ENCODE measurements around the gene FYCO1. TPM values are rescaled to one million over a fixed set of nuclear protein-coding genes. Genes with fewer than 3 reads are reported as not detected.

FYCO1 gene
- total and polyA plus RNA-seq, 9 of the 15 experiments (the other 6 are each of a cell fraction or from before 2014, with no cell fraction given), result 2.1 to 13.8 (median 7.4) TPM

GRCh38 chr3:45983770-45984169, 11.9 kb downstream of the FYCO1 start:
- Histone ChIP-seq H3K9me1 (ENCODE audit: control insufficient read depth, insufficient read depth, low read length) (peaks cover 7% of the 10 kb centered on the region), H3K4me1 (replicated peaks in 1 of 2; ENCODE audit: control insufficient read depth in 2 of 2, insufficient read depth in 2 of 2, low read length in 2 of 2) (peaks cover 0 to 41% of the 10 kb centered on the region in 2 experiments; a peak in 4 of 5 replicates), H3K4me2 (ENCODE audit: insufficient read depth, low read length) (no peak overlapping the region), H3K4me3 (no peak overlapping the region), H3K9me3 (replicated peaks; ENCODE audit: control insufficient read depth, insufficient read depth, low read depth, low read length) (no peaks in the 10 kb centered on the region), H3K79me2 (ENCODE audit: control insufficient read depth, insufficient read depth, low read length) (peaks cover 30% of the 10 kb centered on the region), H3K27me3 (ENCODE audit: control insufficient read depth in 2 of 2, insufficient read depth in 2 of 2, low read length in 2 of 2) (no peaks in the 10 kb centered on the region), H3K9ac (ENCODE audit: insufficient read depth in 1 of 2, low read depth in 2 of 2, low read length in 2 of 2) (no peak overlapping the region), H4K20me1 (replicated peaks; ENCODE audit: control insufficient read depth, insufficient read depth, low read length) (peaks cover 20% of the 10 kb centered on the region), H2AFZ (ENCODE audit: low read depth, low read length) (no peak overlapping the region), H3K27ac (ENCODE audit: extremely low read depth, low read depth, low read length) (no peak overlapping the region), H3K36me3 (ENCODE audit: control insufficient read depth, insufficient read depth, low read length) (peaks cover 62% of the 10 kb centered on the region)
- ChIA-PET CTCF (ENCODE audit: low intra/inter-chr PET ratio) (no interaction called here), POLR2A (interaction anchor here (0.6 to 1.7 kb wide), 6 partner anchors 7 to 17 kb away, joined by 3 to 5 read pairs (median 4); no protein-coding TSS in a partner anchor)
- intact Hi-C loops (cut with micrococcal nuclease) (no loop called here), in situ Hi-C loops (cut with MboI) (no loop called here)
- BruUV-seq (replicated peaks), result no TSS peak
- TF ChIP-seq CBFA2T3 (IDR thresholded peaks at IDR 0.05), result 0 out of 2 replicates have a peak, but pooled peaks have one; percentile 14
- TF ChIP-seq, protein P1, sequence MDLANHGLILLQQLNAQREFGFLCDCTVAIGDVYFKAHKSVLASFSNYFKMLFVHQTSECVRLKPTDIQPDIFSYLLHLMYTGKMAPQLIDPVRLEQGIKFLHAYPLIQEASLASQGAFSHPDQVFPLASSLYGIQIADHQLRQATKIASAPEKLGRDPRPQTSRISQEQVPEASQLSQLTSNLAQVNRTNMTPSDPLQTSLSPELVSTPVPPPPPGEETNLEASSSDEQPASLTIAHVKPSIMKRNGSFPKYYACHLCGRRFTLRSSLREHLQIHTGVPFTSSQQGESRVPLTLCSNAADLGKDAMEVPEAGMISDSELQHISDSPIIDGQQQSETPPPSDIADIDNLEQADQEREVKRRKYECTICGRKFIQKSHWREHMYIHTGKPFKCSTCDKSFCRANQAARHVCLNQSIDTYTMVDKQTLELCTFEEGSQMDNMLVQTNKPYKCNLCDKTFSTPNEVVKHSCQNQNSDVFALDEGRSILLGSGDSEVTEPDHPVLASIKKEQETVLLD (IDR thresholded peaks at IDR 0.05), result no peak
- no peak for ATAC-seq
- no peak for DNase-seq (ENCODE audit: extremely low read depth in 1 of 4, low spot score in 3 of 4)
- WGBS (ENCODE audit: insufficient coverage, low coverage, missing lambda C conversion rate), result 77% methylated on average over 3 of the region's 3 CpGs
- no peak for FAIRE-seq

DNA sequence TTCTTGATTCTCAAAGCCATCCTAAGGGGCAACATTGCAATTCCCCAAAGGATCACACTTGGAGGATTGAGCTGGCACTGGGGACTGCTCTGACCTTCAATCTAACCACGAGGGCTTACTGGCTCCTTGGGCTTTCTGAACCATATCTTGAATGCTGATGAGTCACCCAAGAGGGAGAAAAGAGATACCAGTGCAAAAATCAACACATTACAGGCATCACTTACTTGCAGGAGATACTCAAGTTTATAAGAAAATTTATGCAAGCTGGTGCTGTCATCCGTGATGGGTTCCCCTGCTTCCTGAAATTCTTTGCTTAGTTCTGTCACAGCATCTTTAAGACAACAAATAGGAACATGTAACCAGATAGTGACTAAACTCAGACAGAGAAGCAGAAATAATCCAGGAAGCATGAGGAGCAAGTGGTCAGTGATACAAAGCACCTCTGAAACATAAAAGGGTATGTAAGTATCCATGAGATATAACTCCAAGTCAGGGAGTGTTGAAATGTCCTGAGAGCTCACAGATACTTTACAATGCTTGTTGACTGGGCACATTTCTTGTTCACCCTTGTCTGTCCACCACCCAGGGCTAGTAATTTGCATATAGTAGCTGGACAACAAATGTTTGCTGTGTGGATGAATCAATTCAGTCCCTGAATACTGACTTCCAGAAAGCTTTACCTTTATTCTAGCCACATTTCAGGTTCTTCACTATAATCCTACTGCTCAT, 14.1 kb downstream of the FYCO1 start:
- ATAC-seq, result peak; percentile 57; the same call in 2 of the 3 replicates
- Histone ChIP-seq H4K20me1 (replicated peaks; ENCODE audit: control insufficient read depth, insufficient read depth, low read length) (peaks cover 14% of the 10 kb centered on the region; the same call in 1 of the 2 replicates), H3K9me1 (ENCODE audit: control insufficient read depth, insufficient read depth, low read length) (no peaks in the 10 kb centered on the region), H3K4me1 (replicated peaks in 1 of 2; ENCODE audit: control insufficient read depth in 2 of 2, insufficient read depth in 2 of 2, low read length in 2 of 2) (peaks cover 0 to 23% of the 10 kb centered on the region in 2 experiments; a peak in 4 of 5 replicates), H3K79me2 (ENCODE audit: control insufficient read depth, insufficient read depth, low read length) (peaks cover 9% of the 10 kb centered on the region; the same call in 2 of the 3 replicates), H3K4me2 (ENCODE audit: insufficient read depth, low read length) (no peak overlapping the region), H3K27ac (ENCODE audit: extremely low read depth, low read depth, low read length) (no peak overlapping the region), H3K9ac (ENCODE audit: insufficient read depth in 1 of 2, low read depth in 2 of 2, low read length in 2 of 2) (no peak overlapping the region), H3K36me3 (ENCODE audit: control insufficient read depth, insufficient read depth, low read length) (peaks cover 81% of the 10 kb centered on the region), H3K9me3 (replicated peaks; ENCODE audit: control insufficient read depth, insufficient read depth, low read depth, low read length) (no peaks in the 10 kb centered on the region), H2AFZ (ENCODE audit: low read depth, low read length) (no peak overlapping the region), H3K4me3 (no peak overlapping the region), H3K27me3 (ENCODE audit: control insufficient read depth in 2 of 2, insufficient read depth in 2 of 2, low read length in 2 of 2) (no peaks in the 10 kb centered on the region)
- intact Hi-C loops (cut with micrococcal nuclease), result no loop called here
- 4% methylated on average over 2 of the region's 2 CpGs for WGBS (ENCODE audit: insufficient coverage, low coverage, missing lambda C conversion rate)
- peak; percentile 79 for FAIRE-seq
- BruUV-seq (replicated peaks), result no TSS peak
- in situ Hi-C loops (cut with MboI), result no loop called here
- CTCF ChIA-PET (ENCODE audit: low intra/inter-chr PET ratio), result no interaction called here
- peak; percentile 31 to 54 (median 50) for DNase-seq (ENCODE audit: extremely low read depth in 1 of 4, low spot score in 3 of 4)
- POLR2A ChIA-PET, result interaction anchor here (0.6 to 2.8 kb wide), 8 partner anchors 13 to 972 kb away, joined by 3 to 7 read pairs (median 4); partner anchors contain the start of gene FYCO1
- TF ChIP-seq SOX6 (IDR thresholded peaks at IDR 0.05) (no peak), TEAD2 (tag; IDR thresholded peaks at IDR 0.05) (no peak), FOS (IDR thresholded peaks at IDR 0.05; ENCODE audit: extremely low read depth, insufficient read length) (peak; percentile 32), POLR2AphosphoS5 (IDR thresholded peaks at IDR 0.05; ENCODE audit: control insufficient read depth, insufficient read depth, low read depth, low read length) (no peak), POLR2A (conservative IDR thresholded peaks at IDR 0.05) (no peak)
- TF ChIP-seq, protein P2, sequence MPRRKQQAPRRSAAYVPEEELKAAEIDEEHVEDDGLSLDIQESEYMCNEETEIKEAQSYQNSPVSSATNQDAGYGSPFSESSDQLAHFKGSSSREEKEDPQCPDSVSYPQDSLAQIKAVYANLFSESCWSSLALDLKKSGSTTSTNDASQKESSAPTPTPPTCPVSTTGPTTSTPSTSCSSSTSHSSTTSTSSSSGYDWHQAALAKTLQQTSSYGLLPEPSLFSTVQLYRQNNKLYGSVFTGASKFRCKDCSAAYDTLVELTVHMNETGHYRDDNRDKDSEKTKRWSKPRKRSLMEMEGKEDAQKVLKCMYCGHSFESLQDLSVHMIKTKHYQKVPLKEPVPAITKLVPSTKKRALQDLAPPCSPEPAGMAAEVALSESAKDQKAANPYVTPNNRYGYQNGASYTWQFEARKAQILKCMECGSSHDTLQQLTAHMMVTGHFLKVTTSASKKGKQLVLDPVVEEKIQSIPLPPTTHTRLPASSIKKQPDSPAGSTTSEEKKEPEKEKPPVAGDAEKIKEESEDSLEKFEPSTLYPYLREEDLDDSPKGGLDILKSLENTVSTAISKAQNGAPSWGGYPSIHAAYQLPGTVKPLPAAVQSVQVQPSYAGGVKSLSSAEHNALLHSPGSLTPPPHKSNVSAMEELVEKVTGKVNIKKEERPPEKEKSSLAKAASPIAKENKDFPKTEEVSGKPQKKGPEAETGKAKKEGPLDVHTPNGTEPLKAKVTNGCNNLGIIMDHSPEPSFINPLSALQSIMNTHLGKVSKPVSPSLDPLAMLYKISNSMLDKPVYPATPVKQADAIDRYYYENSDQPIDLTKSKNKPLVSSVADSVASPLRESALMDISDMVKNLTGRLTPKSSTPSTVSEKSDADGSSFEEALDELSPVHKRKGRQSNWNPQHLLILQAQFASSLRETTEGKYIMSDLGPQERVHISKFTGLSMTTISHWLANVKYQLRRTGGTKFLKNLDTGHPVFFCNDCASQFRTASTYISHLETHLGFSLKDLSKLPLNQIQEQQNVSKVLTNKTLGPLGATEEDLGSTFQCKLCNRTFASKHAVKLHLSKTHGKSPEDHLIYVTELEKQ (CRISPR knock-in tag; IDR thresholded peaks at IDR 0.05), result no peak

Measured in K562 (cell line).